ENCODE data around the gene P2RX4. TPM values are rescaled to one million over a fixed set of nuclear protein-coding genes. Genes with fewer than 3 reads are reported as not detected.
"Not testable (repeated sequence)": the region's sequence is repeated elsewhere in the genome, so short reads cannot be mapped to it uniquely, and the experiment has no call there.

Gene P2RX4, protein sequence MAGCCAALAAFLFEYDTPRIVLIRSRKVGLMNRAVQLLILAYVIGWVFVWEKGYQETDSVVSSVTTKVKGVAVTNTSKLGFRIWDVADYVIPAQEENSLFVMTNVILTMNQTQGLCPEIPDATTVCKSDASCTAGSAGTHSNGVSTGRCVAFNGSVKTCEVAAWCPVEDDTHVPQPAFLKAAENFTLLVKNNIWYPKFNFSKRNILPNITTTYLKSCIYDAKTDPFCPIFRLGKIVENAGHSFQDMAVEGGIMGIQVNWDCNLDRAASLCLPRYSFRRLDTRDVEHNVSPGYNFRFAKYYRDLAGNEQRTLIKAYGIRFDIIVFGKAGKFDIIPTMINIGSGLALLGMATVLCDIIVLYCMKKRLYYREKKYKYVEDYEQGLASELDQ
- total RNA-seq (2021) = 7.6 and 9.9 TPM in 2 replicates
- Bru-seq, nascent RNA = percentile 51 among the genes with signal in this experiment
- BruChase-seq, experiment 1, labeled RNA remaining after a 2-hour chase = percentile 47 among the genes with signal in this experiment
- percentile 50 among the genes with signal in this experiment for BruChase-seq, experiment 2, labeled RNA remaining after a 6-hour chase
- long read RNA-seq, transcript P2RX4-202 (12 exons, 2,032 nt) = major isoform, 16 of 32 reads
- long read RNA-seq, partial matches to known transcripts = 0 of 32 reads
- long read RNA-seq, other reads (novel, unspliced or antisense) = 15 of 32 reads

DNA sequence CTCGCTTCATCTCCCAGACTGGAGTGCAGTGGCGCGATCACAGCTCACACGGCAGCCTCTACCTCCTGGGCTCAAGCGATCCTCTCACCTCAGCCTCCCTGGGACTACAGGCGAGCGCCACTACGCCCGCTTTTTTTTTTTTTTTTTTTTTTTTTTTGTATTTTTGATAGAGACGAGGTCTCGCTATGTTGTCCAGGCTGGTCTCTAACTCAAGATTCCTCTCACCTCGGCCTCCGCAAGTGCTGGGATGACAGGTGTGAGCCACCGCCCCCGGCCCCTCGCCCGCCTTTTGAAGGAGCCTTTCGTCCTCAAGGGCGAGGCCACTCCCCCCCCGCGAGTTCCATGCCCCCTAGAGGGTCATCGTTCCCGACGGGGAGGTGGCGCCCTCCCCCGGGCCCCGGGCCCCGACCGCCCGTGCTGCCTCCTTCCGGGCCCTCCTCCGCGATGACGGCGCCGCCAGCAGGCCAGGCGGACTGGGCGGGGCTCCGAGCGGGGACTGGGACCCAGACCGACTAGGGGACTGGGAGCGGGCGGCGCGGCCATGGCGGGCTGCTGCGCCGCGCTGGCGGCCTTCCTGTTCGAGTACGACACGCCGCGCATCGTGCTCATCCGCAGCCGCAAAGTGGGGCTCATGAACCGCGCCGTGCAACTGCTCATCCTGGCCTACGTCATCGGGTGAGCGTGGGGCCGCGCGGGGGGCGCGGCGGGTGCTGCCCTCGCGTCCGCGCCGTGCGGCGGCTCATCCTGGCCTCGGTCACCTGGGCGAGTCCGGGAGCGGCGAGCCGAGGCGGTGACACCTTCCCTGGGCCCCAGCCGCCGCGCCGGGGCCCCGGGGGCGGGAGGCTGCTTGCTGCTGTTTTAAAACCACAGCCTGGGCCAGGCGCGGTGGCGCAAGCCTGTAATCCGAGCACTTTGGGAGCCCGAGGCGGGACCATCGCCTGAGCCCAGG is at the start of gene P2RX4:
Gene P2RX4, plus strand, starts transcription at position 506 of the 949 bp plus-strand sequence. Its CDS starts 36 bp downstream, at position 542.
- intact Hi-C loops (cut with micrococcal nuclease; ENCODE audit: unreplicated experiment) = no loop called here
- Histone ChIP-seq H3K4me3 (ENCODE audit: low read depth, low read length, poor library complexity, severe bottlenecking) (peak within 1 kb of the TSS; percentile 72), H3K36me3 (ENCODE audit: insufficient read depth, low read length, poor library complexity, severe bottlenecking) (no peaks in the 10 kb centered on the region), H3K4me1 (ENCODE audit: insufficient read depth, low read length, poor library complexity, severe bottlenecking) (no peaks in the 10 kb centered on the region), H3K27ac (ENCODE audit: low read depth, low read length, poor library complexity, severe bottlenecking) (peak within 1 kb of the TSS; percentile 87), H3K27me3 (replicated peaks; ENCODE audit: insufficient read depth, low read depth, low read length, poor library complexity) (no peaks in the 10 kb centered on the region), H3K9me3 (ENCODE audit: low read depth, low read length, poor library complexity, severe bottlenecking) (no peaks in the 10 kb centered on the region)
- CTCF ChIA-PET = no interaction called here
- peak; percentile 88 for DNase-seq (ENCODE audit: low spot score)
- POLR2A ChIA-PET (ENCODE audit: low non-redundant PET) = no interaction called here
- TF ChIP-seq, protein P1, sequence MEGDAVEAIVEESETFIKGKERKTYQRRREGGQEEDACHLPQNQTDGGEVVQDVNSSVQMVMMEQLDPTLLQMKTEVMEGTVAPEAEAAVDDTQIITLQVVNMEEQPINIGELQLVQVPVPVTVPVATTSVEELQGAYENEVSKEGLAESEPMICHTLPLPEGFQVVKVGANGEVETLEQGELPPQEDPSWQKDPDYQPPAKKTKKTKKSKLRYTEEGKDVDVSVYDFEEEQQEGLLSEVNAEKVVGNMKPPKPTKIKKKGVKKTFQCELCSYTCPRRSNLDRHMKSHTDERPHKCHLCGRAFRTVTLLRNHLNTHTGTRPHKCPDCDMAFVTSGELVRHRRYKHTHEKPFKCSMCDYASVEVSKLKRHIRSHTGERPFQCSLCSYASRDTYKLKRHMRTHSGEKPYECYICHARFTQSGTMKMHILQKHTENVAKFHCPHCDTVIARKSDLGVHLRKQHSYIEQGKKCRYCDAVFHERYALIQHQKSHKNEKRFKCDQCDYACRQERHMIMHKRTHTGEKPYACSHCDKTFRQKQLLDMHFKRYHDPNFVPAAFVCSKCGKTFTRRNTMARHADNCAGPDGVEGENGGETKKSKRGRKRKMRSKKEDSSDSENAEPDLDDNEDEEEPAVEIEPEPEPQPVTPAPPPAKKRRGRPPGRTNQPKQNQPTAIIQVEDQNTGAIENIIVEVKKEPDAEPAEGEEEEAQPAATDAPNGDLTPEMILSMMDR (conservative IDR thresholded peaks at IDR 0.05; ENCODE audit: low read depth, low read length) = peak; percentile 46
- TF ChIP-seq EZH2 (IDR thresholded peaks at IDR 0.05; ENCODE audit: borderline replicate concordance, low read depth, low read length, poor library complexity, severe bottlenecking) = no peak
- BruUV-seq (replicated peaks) = no TSS peak

DNA sequence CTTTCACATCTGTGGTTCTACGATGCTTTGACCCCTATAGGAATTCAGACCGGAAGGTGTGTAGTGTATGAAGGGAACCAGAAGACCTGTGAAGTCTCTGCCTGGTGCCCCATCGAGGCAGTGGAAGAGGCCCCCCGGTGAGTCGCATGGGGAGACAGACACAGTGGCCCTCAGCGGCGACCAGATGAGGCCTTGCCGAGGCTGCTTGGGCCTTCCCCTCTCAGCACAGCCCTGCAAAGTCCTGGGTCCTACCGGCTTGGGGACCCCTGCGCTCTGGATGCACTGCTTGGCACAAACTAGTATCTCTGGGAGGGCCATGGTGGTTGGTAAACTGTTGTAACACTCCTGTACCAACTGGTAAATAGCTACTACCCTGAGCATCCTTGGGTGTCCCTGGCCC is 47.5 kb upstream of the P2RX4 start:
- no peak overlapping the region for H3K27ac ChIP-seq (ENCODE audit: low read depth, low read length, poor library complexity, severe bottlenecking)
- BruUV-seq (replicated peaks) = no TSS peak
- H3K36me3 ChIP-seq (ENCODE audit: insufficient read depth, low read length, poor library complexity, severe bottlenecking) = no peaks in the 10 kb centered on the region
- intact Hi-C loops (cut with micrococcal nuclease; ENCODE audit: unreplicated experiment) = no loop called here
- CTCF ChIA-PET = no interaction called here
- TF ChIP-seq, protein P1 (conservative IDR thresholded peaks at IDR 0.05; ENCODE audit: low read depth, low read length) = no peak
- no peak for TF ChIP-seq EZH2 (IDR thresholded peaks at IDR 0.05; ENCODE audit: borderline replicate concordance, low read depth, low read length, poor library complexity, severe bottlenecking)
- H3K4me3 ChIP-seq (ENCODE audit: low read depth, low read length, poor library complexity, severe bottlenecking) = no peak overlapping the region
- H3K4me1 ChIP-seq (ENCODE audit: insufficient read depth, low read length, poor library complexity, severe bottlenecking) = no peaks in the 10 kb centered on the region
- DNase-seq (ENCODE audit: low spot score) = no peak
- POLR2A ChIA-PET (ENCODE audit: low non-redundant PET) = no interaction called here
- no peaks in the 10 kb centered on the region for H3K27me3 ChIP-seq (replicated peaks; ENCODE audit: insufficient read depth, low read depth, low read length, poor library complexity)
- no peaks in the 10 kb centered on the region for H3K9me3 ChIP-seq (ENCODE audit: low read depth, low read length, poor library complexity, severe bottlenecking)

DNA sequence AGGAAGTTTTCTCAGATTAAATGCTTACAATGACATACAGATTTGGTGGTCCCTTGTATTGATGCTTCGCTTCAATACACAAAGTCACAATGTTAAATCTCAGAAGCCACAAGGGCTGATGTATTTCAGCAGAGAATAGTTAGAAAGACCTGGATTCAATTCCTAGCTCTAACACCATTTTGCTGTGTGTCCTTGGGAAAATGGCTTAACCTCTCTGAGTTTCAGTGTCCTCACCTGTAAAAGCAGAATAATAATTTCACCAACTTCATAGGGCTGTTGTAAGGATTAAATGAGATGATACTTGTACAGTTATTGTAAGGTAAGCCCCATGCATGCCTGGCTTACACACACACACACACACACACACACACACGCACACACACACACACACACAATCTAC is 46.9 kb upstream of the P2RX4 start:
- Histone ChIP-seq H3K36me3 (ENCODE audit: insufficient read depth, low read length, poor library complexity, severe bottlenecking) (no peaks in the 10 kb centered on the region), H3K27ac (ENCODE audit: low read depth, low read length, poor library complexity, severe bottlenecking) (no peak overlapping the region), H3K4me1 (ENCODE audit: insufficient read depth, low read length, poor library complexity, severe bottlenecking) (no peaks in the 10 kb centered on the region), H3K4me3 (ENCODE audit: low read depth, low read length, poor library complexity, severe bottlenecking) (no peak overlapping the region), H3K27me3 (replicated peaks; ENCODE audit: insufficient read depth, low read depth, low read length, poor library complexity) (no peaks in the 10 kb centered on the region), H3K9me3 (ENCODE audit: low read depth, low read length, poor library complexity, severe bottlenecking) (no peaks in the 10 kb centered on the region)
- DNase-seq (ENCODE audit: low spot score) = no peak
- intact Hi-C loops (cut with micrococcal nuclease; ENCODE audit: unreplicated experiment) = no loop called here
- ChIA-PET CTCF (no interaction called here), POLR2A (ENCODE audit: low non-redundant PET) (no interaction called here)
- no TSS peak for BruUV-seq (replicated peaks)
- no peak for TF ChIP-seq EZH2 (IDR thresholded peaks at IDR 0.05; ENCODE audit: borderline replicate concordance, low read depth, low read length, poor library complexity, severe bottlenecking)
- TF ChIP-seq, protein P1 (conservative IDR thresholded peaks at IDR 0.05; ENCODE audit: low read depth, low read length) = no peak

DNA sequence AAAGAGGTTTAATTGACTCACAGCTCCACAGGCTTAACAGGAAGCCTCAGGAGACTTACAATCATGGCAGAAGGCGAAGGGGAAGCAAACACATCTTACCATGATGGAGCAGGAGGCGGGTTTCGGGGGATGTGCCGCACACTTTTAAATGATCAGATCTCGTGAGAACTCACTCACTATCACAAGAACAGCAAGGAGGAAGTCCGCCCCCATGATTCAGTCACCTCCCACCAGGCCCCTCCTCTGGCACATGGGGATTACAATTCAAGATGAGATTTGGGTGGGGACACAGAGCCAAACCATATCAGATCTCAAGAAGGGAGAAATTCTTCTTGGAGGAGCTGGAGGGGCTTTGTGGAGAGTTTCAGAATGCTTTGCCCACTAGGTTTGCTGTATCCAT is 45.1 kb upstream of the P2RX4 start:
- H3K27me3 ChIP-seq (replicated peaks; ENCODE audit: insufficient read depth, low read depth, low read length, poor library complexity); H3K4me1 ChIP-seq (ENCODE audit: insufficient read depth, low read length, poor library complexity, severe bottlenecking); intact Hi-C loops (cut with micrococcal nuclease; ENCODE audit: unreplicated experiment); H3K4me3 ChIP-seq (ENCODE audit: low read depth, low read length, poor library complexity, severe bottlenecking); H3K36me3 ChIP-seq (ENCODE audit: insufficient read depth, low read length, poor library complexity, severe bottlenecking); BruUV-seq (replicated peaks); CTCF ChIA-PET; DNase-seq (ENCODE audit: low spot score); H3K27ac ChIP-seq (ENCODE audit: low read depth, low read length, poor library complexity, severe bottlenecking); H3K9me3 ChIP-seq (ENCODE audit: low read depth, low read length, poor library complexity, severe bottlenecking); POLR2A ChIA-PET (ENCODE audit: low non-redundant PET): not testable (repeated sequence)

Measured in A673 (cell line).